ENCODE measurements around the gene GOLGA5.

Gene GOLGA5

GRCh38 chr14:92866901-92867865 lies 73.1 kb downstream of the GOLGA5 start:
- Histone ChIP-seq H3K4me1 (ENCODE audit: control insufficient read depth in 2 of 2, insufficient read depth in 1 of 2, low read depth in 1 of 2, low read length in 2 of 2) (no peaks in the 10 kb centered on the region), H3K14ac (ENCODE audit: low read length) (no peak overlapping the region), H3K4me2 (ENCODE audit: insufficient read depth, low read length, poor library complexity, severe bottlenecking) (no peak overlapping the region), H2BK12ac (ENCODE audit: low read length) (no peak overlapping the region), H3K9me3 (replicated peaks in 1 of 2; ENCODE audit: control insufficient read depth in 2 of 2, insufficient read depth in 1 of 2, low read depth in 1 of 2, low read length in 2 of 2) (no peaks in the 10 kb centered on the region), H3K23ac (ENCODE audit: low read depth, low read length, poor library complexity) (no peak overlapping the region), H2BK15ac (ENCODE audit: low read length) (no peak overlapping the region), H3K4ac (ENCODE audit: low read length) (no peak overlapping the region), H3K4me3 (ENCODE audit: low read length in 2 of 2) (no peak overlapping the region), H3K36me3 (replicated peaks in 1 of 2; ENCODE audit: control insufficient read depth in 2 of 2, insufficient read depth in 2 of 2, low read length in 2 of 2) (no peaks in the 10 kb centered on the region), H2BK5ac (ENCODE audit: low read length) (no peak overlapping the region), H3K9ac (ENCODE audit: low read depth, low read length, poor library complexity) (no peak overlapping the region), H3K27me3 (ENCODE audit: control insufficient read depth in 3 of 3, insufficient read depth in 3 of 3, low read depth in 1 of 3, low read length in 3 of 3) (peaks cover 0 to 4% (median 0%) of the 10 kb centered on the region in 3 experiments), H3K18ac (ENCODE audit: low read length) (no peak overlapping the region), H4K91ac (ENCODE audit: low read depth, low read length, poor library complexity) (no peak overlapping the region), H3K27ac (replicated peaks; ENCODE audit: low read length) (no peak overlapping the region), H2BK120ac (ENCODE audit: low read depth, low read length) (no peak overlapping the region), H3K79me1 (ENCODE audit: low read depth, low read length) (no peaks in the 10 kb centered on the region), H2AFZ (ENCODE audit: low read length) (no peak overlapping the region), H2AK5ac (ENCODE audit: low read depth, low read length) (no peak overlapping the region), H4K8ac (ENCODE audit: low read depth, low read length) (no peak overlapping the region)
- no CpG with 5 or more reads among the region's 14 CpGs for WGBS, 2 donors (ENCODE audit: extremely low coverage in 2 of 2, insufficient read length in 2 of 2, insufficient replicate concordance in 1 of 2)
- no peak for DNase-seq (ENCODE audit: low spot score)

- DNase-seq (ENCODE audit: low spot score): no peak
- Histone ChIP-seq H3K4me3 (ENCODE audit: low read length in 2 of 2) (no peak overlapping the region), H3K36me3 (replicated peaks in 1 of 2; ENCODE audit: control insufficient read depth in 2 of 2, insufficient read depth in 2 of 2, low read length in 2 of 2) (no peaks in the 10 kb centered on the region), H3K4me1 (ENCODE audit: control insufficient read depth in 2 of 2, insufficient read depth in 1 of 2, low read depth in 1 of 2, low read length in 2 of 2) (peaks cover 9% of the 10 kb centered on the region in 2 donors), H2AFZ (ENCODE audit: low read length) (no peak overlapping the region), H2AK5ac (ENCODE audit: low read depth, low read length) (no peak overlapping the region), H3K23ac (ENCODE audit: low read depth, low read length, poor library complexity) (no peak overlapping the region), H2BK120ac (ENCODE audit: low read depth, low read length) (no peak overlapping the region), H2BK5ac (ENCODE audit: low read length) (no peak overlapping the region), H3K27ac (replicated peaks; ENCODE audit: low read length) (no peak overlapping the region), H3K9ac (ENCODE audit: low read depth, low read length, poor library complexity) (peak overlapping the region; percentile 60), H4K8ac (ENCODE audit: low read depth, low read length) (no peak overlapping the region), H3K14ac (ENCODE audit: low read length) (no peak overlapping the region), H3K9me3 (replicated peaks in 1 of 2; ENCODE audit: control insufficient read depth in 2 of 2, insufficient read depth in 1 of 2, low read depth in 1 of 2, low read length in 2 of 2) (no peaks in the 10 kb centered on the region), H4K91ac (ENCODE audit: low read depth, low read length, poor library complexity) (no peak overlapping the region), H2BK12ac (ENCODE audit: low read length) (peak overlapping the region; percentile 94), H3K18ac (ENCODE audit: low read length) (peak overlapping the region; percentile 38), H3K4me2 (ENCODE audit: insufficient read depth, low read length, poor library complexity, severe bottlenecking) (no peak overlapping the region), H3K27me3 (ENCODE audit: control insufficient read depth in 3 of 3, insufficient read depth in 3 of 3, low read depth in 1 of 3, low read length in 3 of 3) (no peaks in the 10 kb centered on the region), H3K79me1 (ENCODE audit: low read depth, low read length) (no peaks in the 10 kb centered on the region), H2BK15ac (ENCODE audit: low read length) (no peak overlapping the region), H3K4ac (ENCODE audit: low read length) (no peak overlapping the region)
- no CpG with 5 or more reads among the region's 13 CpGs for WGBS, 2 donors (ENCODE audit: extremely low coverage in 2 of 2, insufficient read length in 2 of 2, insufficient replicate concordance in 1 of 2)
Measured at GRCh38 chr14:92874962-92875661, 81.0 kb downstream of the GOLGA5 start.

GRCh38 chr14:92877757-92878431 lies 83.8 kb downstream of the GOLGA5 start:
- no peak overlapping the region for H3K9ac ChIP-seq (ENCODE audit: low read depth, low read length, poor library complexity)
- H3K4ac ChIP-seq (ENCODE audit: low read length): no peak overlapping the region
- no peak overlapping the region for H3K27ac ChIP-seq (replicated peaks; ENCODE audit: low read length)
- no peak overlapping the region for H2BK120ac ChIP-seq (ENCODE audit: low read depth, low read length)
- H3K4me1 ChIP-seq (ENCODE audit: control insufficient read depth in 2 of 2, insufficient read depth in 1 of 2, low read depth in 1 of 2, low read length in 2 of 2): peaks cover 9 to 10% of the 10 kb centered on the region in 2 donors
- no peak overlapping the region for H3K4me2 ChIP-seq (ENCODE audit: insufficient read depth, low read length, poor library complexity, severe bottlenecking)
- H3K79me1 ChIP-seq (ENCODE audit: low read depth, low read length): no peaks in the 10 kb centered on the region
- no peak overlapping the region for H3K4me3 ChIP-seq (ENCODE audit: low read length in 2 of 2)
- H4K8ac ChIP-seq (ENCODE audit: low read depth, low read length): no peak overlapping the region
- no peaks in the 10 kb centered on the region for H3K9me3 ChIP-seq (replicated peaks in 1 of 2; ENCODE audit: control insufficient read depth in 2 of 2, insufficient read depth in 1 of 2, low read depth in 1 of 2, low read length in 2 of 2)
- WGBS, 2 donors (ENCODE audit: extremely low coverage in 2 of 2, insufficient read length in 2 of 2, insufficient replicate concordance in 1 of 2): no CpG with 5 or more reads among the region's 18 CpGs
- no peak overlapping the region for H2AK5ac ChIP-seq (ENCODE audit: low read depth, low read length)
- no peak overlapping the region for H4K91ac ChIP-seq (ENCODE audit: low read depth, low read length, poor library complexity)
- H2BK5ac ChIP-seq (ENCODE audit: low read length): no peak overlapping the region
- no peak overlapping the region for H3K14ac ChIP-seq (ENCODE audit: low read length)
- H2BK12ac ChIP-seq (ENCODE audit: low read length): no peak overlapping the region
- DNase-seq (ENCODE audit: low spot score): peak; percentile 49
- H3K18ac ChIP-seq (ENCODE audit: low read length): no peak overlapping the region
- no peaks in the 10 kb centered on the region for H3K27me3 ChIP-seq (ENCODE audit: control insufficient read depth in 3 of 3, insufficient read depth in 3 of 3, low read depth in 1 of 3, low read length in 3 of 3)
- no peak overlapping the region for H2BK15ac ChIP-seq (ENCODE audit: low read length)
- no peak overlapping the region for H3K23ac ChIP-seq (ENCODE audit: low read depth, low read length, poor library complexity)
- H2AFZ ChIP-seq (ENCODE audit: low read length): peak overlapping the region; percentile 75
- no peaks in the 10 kb centered on the region for H3K36me3 ChIP-seq (replicated peaks in 1 of 2; ENCODE audit: control insufficient read depth in 2 of 2, insufficient read depth in 2 of 2, low read length in 2 of 2)
